Measurements from ENCODE around the gene NUP93. TPM values are rescaled to one million over a fixed set of nuclear protein-coding genes. Genes with fewer than 3 reads are reported as not detected.

NUP93 gene
- total RNA-seq, 2 donors from 2014 or later, result 38.8 to 73.3 TPM

DNA sequence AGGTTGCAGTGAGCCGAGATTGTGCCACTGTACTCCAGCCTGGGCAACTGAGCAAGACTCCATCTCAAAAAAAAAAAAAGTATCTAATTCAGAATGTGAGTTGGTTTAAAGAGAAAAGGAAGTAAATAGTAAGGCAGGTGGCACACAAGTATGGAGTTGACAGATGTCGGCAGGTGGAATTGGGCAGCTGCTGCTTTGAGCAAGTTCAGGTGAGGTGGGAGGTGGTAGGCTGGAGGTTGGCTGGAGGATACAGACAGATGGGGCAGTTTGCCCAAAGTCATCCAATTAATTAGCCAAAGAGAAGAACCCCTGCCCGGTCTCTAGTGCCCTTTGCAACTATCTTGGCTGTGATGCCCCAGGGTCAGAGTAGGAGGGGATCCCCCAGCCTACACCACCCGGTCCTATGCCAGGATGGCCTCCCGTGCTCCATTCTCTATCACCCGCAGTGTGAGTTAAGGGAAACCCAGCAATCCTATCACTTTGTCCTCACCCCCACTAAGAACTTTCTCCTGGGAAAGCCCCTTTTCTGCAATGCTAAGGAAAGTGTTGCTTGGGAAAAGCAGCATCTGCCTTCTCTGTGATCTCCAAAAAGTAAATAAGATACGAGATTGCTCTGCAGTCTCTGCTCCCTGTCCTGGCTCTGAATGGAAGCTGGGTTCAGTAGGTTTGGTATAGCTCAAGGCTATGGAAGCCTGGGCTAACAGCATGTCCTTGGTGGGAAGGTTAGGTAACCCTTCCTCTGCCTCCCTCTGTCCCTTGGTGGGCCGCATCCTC, 167.3 kb downstream of the NUP93 start:
- DNase-seq (ENCODE audit: low spot score), result no peak
- WGBS, result 80% methylated on average over 8 of the region's 8 CpGs
- intact Hi-C loops (cut with DNase I), result no loop called here
- Histone ChIP-seq H3K4me1 (replicated peaks) (no peaks in the 10 kb centered on the region), H3K9me3 (no peaks in the 10 kb centered on the region), H3K36me3 (no peaks in the 10 kb centered on the region), H3K27me3 (replicated peaks; ENCODE audit: insufficient read depth) (no peaks in the 10 kb centered on the region), H3K4me3 (no peak overlapping the region), H3K27ac (no peak overlapping the region)
- TF ChIP-seq POLR2A (IDR thresholded peaks at IDR 0.05) (no peak), POLR2AphosphoS5 (IDR thresholded peaks at IDR 0.05) (no peak)
- TF ChIP-seq, protein P1, sequence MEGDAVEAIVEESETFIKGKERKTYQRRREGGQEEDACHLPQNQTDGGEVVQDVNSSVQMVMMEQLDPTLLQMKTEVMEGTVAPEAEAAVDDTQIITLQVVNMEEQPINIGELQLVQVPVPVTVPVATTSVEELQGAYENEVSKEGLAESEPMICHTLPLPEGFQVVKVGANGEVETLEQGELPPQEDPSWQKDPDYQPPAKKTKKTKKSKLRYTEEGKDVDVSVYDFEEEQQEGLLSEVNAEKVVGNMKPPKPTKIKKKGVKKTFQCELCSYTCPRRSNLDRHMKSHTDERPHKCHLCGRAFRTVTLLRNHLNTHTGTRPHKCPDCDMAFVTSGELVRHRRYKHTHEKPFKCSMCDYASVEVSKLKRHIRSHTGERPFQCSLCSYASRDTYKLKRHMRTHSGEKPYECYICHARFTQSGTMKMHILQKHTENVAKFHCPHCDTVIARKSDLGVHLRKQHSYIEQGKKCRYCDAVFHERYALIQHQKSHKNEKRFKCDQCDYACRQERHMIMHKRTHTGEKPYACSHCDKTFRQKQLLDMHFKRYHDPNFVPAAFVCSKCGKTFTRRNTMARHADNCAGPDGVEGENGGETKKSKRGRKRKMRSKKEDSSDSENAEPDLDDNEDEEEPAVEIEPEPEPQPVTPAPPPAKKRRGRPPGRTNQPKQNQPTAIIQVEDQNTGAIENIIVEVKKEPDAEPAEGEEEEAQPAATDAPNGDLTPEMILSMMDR (IDR thresholded peaks at IDR 0.05), result no peak

- H3K4me1 ChIP-seq (replicated peaks), result no peaks in the 10 kb centered on the region
These were observed 168.9 kb downstream of the NUP93 start for GRCh38 chr16:56898847-56899246.

More at GRCh38 chr16:56898847-56899246, 168.9 kb downstream of the NUP93 start:
- Histone ChIP-seq H3K9me3 (no peaks in the 10 kb centered on the region), H3K4me3 (no peak overlapping the region), H3K36me3 (no peaks in the 10 kb centered on the region), H3K27me3 (replicated peaks; ENCODE audit: insufficient read depth) (no peaks in the 10 kb centered on the region), H3K27ac (no peak overlapping the region)
- 96% methylated on average over 8 of the region's 8 CpGs for WGBS
- intact Hi-C loops (cut with DNase I), result no loop called here
- TF ChIP-seq POLR2A (IDR thresholded peaks at IDR 0.05), result no peak
- no peak for TF ChIP-seq POLR2AphosphoS5 (IDR thresholded peaks at IDR 0.05)
- TF ChIP-seq, protein P1 (IDR thresholded peaks at IDR 0.05), result no peak
- no peak for DNase-seq (ENCODE audit: low spot score)

MicroRNAs encoded within 50 kb of the gene (microRNA counts, 767-probe panel; counts per million panel counts)
- microRNA hsa-miR-138-5p, result 0 to 431 counts per million in 2 donors

Small RNA genes lying within 50 kb of the gene (microRNA-seq; reads per million reads assigned to microRNA genes)
- gene MIR138-2, result 1.3 reads per million, percentile 16 among the genes with 10 or more reads in this experiment

Small RNA genes lying within 50 kb of the gene (small RNA-seq; reads per million reads assigned to genes)
- 0 reads per million in 2 donors for gene MIR138-2

Other genes starting within 250 kb of the NUP93 start
- 10 to 100 TPM; 68.9 to 70.5 TPM for gene BBS2, start 210.1 kb upstream of the NUP93 start, total RNA-seq
- gene MT4, start 165.1 kb upstream of the NUP93 start, total RNA-seq, result not detected
- gene MT3, start 140.6 kb upstream of the NUP93 start, total RNA-seq, result 1 to 10 TPM in 1 of 2 donors, not detected in 1; 1.6 TPM
- 100 to 1,000 TPM; 134 to 214 TPM for gene MT2A, start 121.5 kb upstream of the NUP93 start, total RNA-seq
- gene MT1E, start 104.3 kb upstream of the NUP93 start, total RNA-seq, result 100 to 1,000 TPM; 110 to 339 TPM
- 10 to 100 TPM; 14.8 to 37.4 TPM for gene MT1M, start 97.5 kb upstream of the NUP93 start, total RNA-seq
- gene MT1A, start 91.5 kb upstream of the NUP93 start, total RNA-seq, result 1 to 10 TPM in 1 of 2 donors, not detected in 1; 6.9 TPM
- not detected for gene MT1B, start 78.2 kb upstream of the NUP93 start, total RNA-seq
- 10 to 100 TPM; 18.5 to 37.3 TPM for gene MT1F, start 72.2 kb upstream of the NUP93 start, total RNA-seq
- gene MT1G, start 62.1 kb upstream of the NUP93 start, total RNA-seq, result 100 to 1,000 TPM; 189 to 745 TPM
- 10 to 100 TPM in 1 of 2 donors, not detected in 1; 10.5 TPM for gene MT1H, start 60.3 kb upstream of the NUP93 start, total RNA-seq
- 100 to 1,000 TPM; 268 to 697 TPM for gene MT1X, start 47.7 kb upstream of the NUP93 start, total RNA-seq
- under 1 TPM in 1 of 2 donors, not detected in 1; 0.23 TPM for gene SLC12A3, start 135.1 kb downstream of the NUP93 start, total RNA-seq
- 100 to 1,000 TPM; 365 to 952 TPM for gene HERPUD1, start 202.0 kb downstream of the NUP93 start, total RNA-seq
- under 1 TPM in 1 of 2 donors, not detected in 1; 0.40 TPM for gene CETP, start 231.8 kb downstream of the NUP93 start, total RNA-seq

All from prostate gland (tissue), 2 donors.